ENCODE results near the gene ADAM33. TPM values are rescaled to one million over a fixed set of nuclear protein-coding genes. Genes with fewer than 3 reads are reported as not detected.

ADAM33 gene
- total RNA-seq, 1 experiment from 2014 or later, result 0.23 TPM

DNA sequence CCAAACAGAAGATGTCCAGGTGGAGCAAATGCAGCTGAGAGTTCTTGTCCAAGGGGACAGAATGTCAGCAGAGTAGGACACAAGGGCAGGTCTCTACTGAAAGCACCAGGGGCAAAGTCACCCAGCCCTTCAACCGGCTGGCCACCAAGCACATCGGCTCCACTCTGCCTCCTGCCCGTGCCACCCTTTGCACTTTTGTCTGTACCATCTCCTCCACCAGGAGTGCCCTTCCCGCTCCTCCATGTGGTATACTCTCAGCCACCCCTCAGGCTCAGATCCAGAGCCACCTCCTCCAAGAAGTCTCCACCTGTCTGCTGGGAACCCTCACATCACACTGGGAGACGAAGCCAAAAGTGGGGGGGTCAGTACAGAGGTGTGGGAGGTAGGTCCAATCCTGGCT, 46.5 kb upstream of the ADAM33 start:
- POLR2A ChIA-PET, result no interaction called here
- no peaks in the 10 kb centered on the region for H3K27me3 ChIP-seq (replicated peaks; ENCODE audit: control insufficient read depth, insufficient read depth, low read length)
- Mint-ChIP-seq H3K27me3 (ENCODE audit: insufficient read depth, unreplicated experiment) (peaks cover 10% of the 10 kb centered on the region), H3K27ac (ENCODE audit: unreplicated experiment) (no peak overlapping the region), H3K9me3 (ENCODE audit: unreplicated experiment) (no peaks in the 10 kb centered on the region), H3K4me3 (ENCODE audit: unreplicated experiment) (no peak overlapping the region), H3K36me3 (ENCODE audit: insufficient read depth, unreplicated experiment) (peaks cover 5% of the 10 kb centered on the region), H3K4me1 (ENCODE audit: low read depth, unreplicated experiment) (peaks cover 9% of the 10 kb centered on the region)
- peaks cover 11% of the 10 kb centered on the region for H3K4me1 ChIP-seq
- no TSS peak for BruUV-seq (replicated peaks)
- H3K36me3 ChIP-seq (ENCODE audit: control insufficient read depth, insufficient read depth, low read length), result no peaks in the 10 kb centered on the region
- no peaks in the 10 kb centered on the region for H3K9me3 ChIP-seq
- TF ChIP-seq, protein P1, sequence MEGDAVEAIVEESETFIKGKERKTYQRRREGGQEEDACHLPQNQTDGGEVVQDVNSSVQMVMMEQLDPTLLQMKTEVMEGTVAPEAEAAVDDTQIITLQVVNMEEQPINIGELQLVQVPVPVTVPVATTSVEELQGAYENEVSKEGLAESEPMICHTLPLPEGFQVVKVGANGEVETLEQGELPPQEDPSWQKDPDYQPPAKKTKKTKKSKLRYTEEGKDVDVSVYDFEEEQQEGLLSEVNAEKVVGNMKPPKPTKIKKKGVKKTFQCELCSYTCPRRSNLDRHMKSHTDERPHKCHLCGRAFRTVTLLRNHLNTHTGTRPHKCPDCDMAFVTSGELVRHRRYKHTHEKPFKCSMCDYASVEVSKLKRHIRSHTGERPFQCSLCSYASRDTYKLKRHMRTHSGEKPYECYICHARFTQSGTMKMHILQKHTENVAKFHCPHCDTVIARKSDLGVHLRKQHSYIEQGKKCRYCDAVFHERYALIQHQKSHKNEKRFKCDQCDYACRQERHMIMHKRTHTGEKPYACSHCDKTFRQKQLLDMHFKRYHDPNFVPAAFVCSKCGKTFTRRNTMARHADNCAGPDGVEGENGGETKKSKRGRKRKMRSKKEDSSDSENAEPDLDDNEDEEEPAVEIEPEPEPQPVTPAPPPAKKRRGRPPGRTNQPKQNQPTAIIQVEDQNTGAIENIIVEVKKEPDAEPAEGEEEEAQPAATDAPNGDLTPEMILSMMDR (IDR thresholded peaks at IDR 0.05; ENCODE audit: insufficient read depth in 1 of 2, low read depth in 1 of 2, low read length in 1 of 2, severe bottlenecking in 1 of 2, unreplicated experiment in 1 of 2), result no peak
- CTCF ChIA-PET, result interaction anchor here (2.7 kb wide), 1 partner anchor 18 kb away, joined by 9 read pairs; no protein-coding TSS in a partner anchor
- intact Hi-C loops (cut with micrococcal nuclease; ENCODE audit: unreplicated experiment), result no loop called here
- DNase-seq, result no peak
- H3K4me3 ChIP-seq (ENCODE audit: low read depth, low read length), result no peak overlapping the region

DNA sequence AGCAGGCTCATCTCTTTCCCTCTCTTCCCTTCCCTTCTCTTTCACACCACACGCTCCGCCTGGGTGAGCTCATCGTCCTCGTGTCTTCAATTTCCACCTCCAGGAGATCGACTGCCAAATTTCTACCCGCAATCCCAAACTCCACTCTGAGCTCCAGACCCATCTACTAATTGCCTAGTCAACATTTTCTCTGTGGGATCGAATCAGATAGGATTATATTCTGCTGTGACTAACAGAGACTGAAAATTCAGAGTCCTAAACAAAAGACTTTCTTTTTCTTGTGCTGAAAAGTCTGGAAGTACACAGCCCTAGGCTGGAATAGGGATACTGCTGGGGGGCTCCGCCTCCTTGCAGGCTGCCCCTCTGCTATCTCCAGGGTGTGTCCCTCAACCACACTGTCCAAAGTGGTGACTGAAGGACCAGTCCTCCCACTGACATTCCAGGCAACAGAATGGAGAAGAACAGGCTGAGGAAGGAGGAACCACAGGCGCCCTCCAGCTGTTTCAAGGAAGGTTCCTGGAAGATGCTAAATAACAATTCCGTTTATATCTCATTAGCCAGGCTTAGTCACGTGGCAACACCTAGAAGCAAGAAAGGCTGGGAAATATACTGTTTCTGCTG, 45.7 kb upstream of the ADAM33 start:
- BruUV-seq (replicated peaks), result no TSS peak
- H3K4me1 Mint-ChIP-seq (ENCODE audit: low read depth, unreplicated experiment), result peaks cover 9% of the 10 kb centered on the region
- POLR2A ChIA-PET, result no interaction called here

DNA sequence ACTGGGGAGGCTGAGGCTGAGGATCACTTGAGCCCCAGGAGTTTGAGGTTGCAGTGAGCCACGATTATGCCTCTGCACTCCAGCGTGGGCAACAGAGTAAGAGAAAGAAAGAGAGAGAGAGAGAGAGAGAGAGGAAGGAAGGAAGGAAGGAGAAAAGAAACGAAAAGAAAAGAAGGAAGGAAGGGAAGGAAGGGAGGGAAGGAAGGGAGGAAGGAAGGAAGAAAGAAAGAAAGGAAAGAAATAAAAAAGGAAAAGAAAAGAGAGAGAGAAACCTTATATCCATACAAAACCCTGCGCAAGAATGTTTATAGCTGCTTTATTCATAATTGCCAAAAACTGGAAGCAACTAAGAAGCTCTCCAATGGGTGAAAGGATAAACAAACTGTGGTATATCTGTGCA, 42.5 kb upstream of the ADAM33 start:
- no peaks in the 10 kb centered on the region for H3K9me3 ChIP-seq
- H3K36me3 Mint-ChIP-seq (ENCODE audit: insufficient read depth, unreplicated experiment), result no peaks in the 10 kb centered on the region
- no peaks in the 10 kb centered on the region for H3K36me3 ChIP-seq (ENCODE audit: control insufficient read depth, insufficient read depth, low read length)
- BruUV-seq (replicated peaks), result no TSS peak
- peaks cover 10% of the 10 kb centered on the region for H3K27me3 Mint-ChIP-seq (ENCODE audit: insufficient read depth, unreplicated experiment)
- no peak overlapping the region for H3K27ac Mint-ChIP-seq (ENCODE audit: unreplicated experiment)
- TF ChIP-seq, protein P1 (IDR thresholded peaks at IDR 0.05; ENCODE audit: insufficient read depth in 1 of 2, low read depth in 1 of 2, low read length in 1 of 2, severe bottlenecking in 1 of 2, unreplicated experiment in 1 of 2), result no peak
- no peak overlapping the region for H3K4me3 ChIP-seq (ENCODE audit: low read depth, low read length)
- intact Hi-C loops (cut with micrococcal nuclease; ENCODE audit: unreplicated experiment), result no loop called here
- H3K9me3 Mint-ChIP-seq (ENCODE audit: unreplicated experiment), result no peaks in the 10 kb centered on the region
- no peaks in the 10 kb centered on the region; the same call in 1 of the 2 replicates for H3K27me3 ChIP-seq (replicated peaks; ENCODE audit: control insufficient read depth, insufficient read depth, low read length)
- CTCF ChIA-PET, result no interaction called here
- DNase-seq, result no peak
- H3K4me1 Mint-ChIP-seq (ENCODE audit: low read depth, unreplicated experiment), result peaks cover 9% of the 10 kb centered on the region
- POLR2A ChIA-PET, result no interaction called here
- peaks cover 11% of the 10 kb centered on the region for H3K4me1 ChIP-seq
- no peak overlapping the region for H3K4me3 Mint-ChIP-seq (ENCODE audit: unreplicated experiment)

More for the DNA sequence above, 45.7 kb upstream of the ADAM33 start:
- Histone ChIP-seq H3K36me3 (ENCODE audit: control insufficient read depth, insufficient read depth, low read length) (no peaks in the 10 kb centered on the region), H3K4me3 (ENCODE audit: low read depth, low read length) (no peak overlapping the region), H3K9me3 (no peaks in the 10 kb centered on the region), H3K4me1 (peaks cover 11% of the 10 kb centered on the region), H3K27me3 (replicated peaks; ENCODE audit: control insufficient read depth, insufficient read depth, low read length) (no peaks in the 10 kb centered on the region)
- H3K9me3 Mint-ChIP-seq (ENCODE audit: unreplicated experiment), result no peaks in the 10 kb centered on the region
- no peak overlapping the region for H3K4me3 Mint-ChIP-seq (ENCODE audit: unreplicated experiment)
- peak; percentile 29 to 50 for DNase-seq
- peaks cover 10% of the 10 kb centered on the region for H3K27me3 Mint-ChIP-seq (ENCODE audit: insufficient read depth, unreplicated experiment)
- intact Hi-C loops (cut with micrococcal nuclease; ENCODE audit: unreplicated experiment), result no loop called here
- TF ChIP-seq, protein P1 (IDR thresholded peaks at IDR 0.05; ENCODE audit: insufficient read depth in 1 of 2, low read depth in 1 of 2, low read length in 1 of 2, severe bottlenecking in 1 of 2, unreplicated experiment in 1 of 2), result no peak
- CTCF ChIA-PET, result interaction anchor here (2.7 kb wide), 1 partner anchor 17 kb away, joined by 9 read pairs; no protein-coding TSS in a partner anchor
- H3K27ac Mint-ChIP-seq (ENCODE audit: unreplicated experiment), result no peak overlapping the region
- H3K36me3 Mint-ChIP-seq (ENCODE audit: insufficient read depth, unreplicated experiment), result peaks cover 5% of the 10 kb centered on the region
